ENCODE results near the gene MARCHF6.
A peak's percentile ranks its signal among the peaks of the same experiment; 100 is the strongest.

MARCHF6 gene

DNA sequence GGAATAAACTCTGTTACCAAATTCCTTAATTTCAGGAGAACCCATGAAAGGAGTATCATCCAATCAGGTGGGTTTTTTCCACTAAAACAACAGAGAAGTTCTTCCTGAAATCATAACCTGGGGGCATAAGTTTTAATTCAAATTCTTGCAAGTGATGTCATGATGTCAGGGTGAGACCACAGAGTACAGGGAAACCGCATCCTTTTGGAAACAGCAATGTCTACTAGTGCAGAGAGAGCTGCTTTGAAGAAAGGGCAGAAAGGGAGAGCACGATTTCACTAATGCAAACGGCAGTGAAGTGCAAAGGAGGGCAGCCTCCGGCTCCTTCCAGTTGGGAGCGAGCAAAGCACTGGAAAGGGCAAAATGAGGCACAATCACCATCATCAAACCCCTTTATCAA, 25.2 kb upstream of the MARCHF6 start:
- Histone ChIP-seq H3K27me3 (ENCODE audit: control insufficient read depth, insufficient read depth, low read length) (peaks cover 42% of the 10 kb centered on the region), H3K4me1 (ENCODE audit: control insufficient read depth, insufficient read depth, low read length) (no peaks in the 10 kb centered on the region), H3K36me3 (ENCODE audit: control insufficient read depth, insufficient read depth, low read length) (no peaks in the 10 kb centered on the region), H3K9ac (ENCODE audit: low read length) (no peak overlapping the region), H3K9me3 (ENCODE audit: control insufficient read depth, insufficient read depth, low read depth, low read length) (no peaks in the 10 kb centered on the region), H3K4me3 (ENCODE audit: low read depth, low read length) (no peak overlapping the region), H3K27ac (ENCODE audit: low read depth, low read length) (no peak overlapping the region)

DNA sequence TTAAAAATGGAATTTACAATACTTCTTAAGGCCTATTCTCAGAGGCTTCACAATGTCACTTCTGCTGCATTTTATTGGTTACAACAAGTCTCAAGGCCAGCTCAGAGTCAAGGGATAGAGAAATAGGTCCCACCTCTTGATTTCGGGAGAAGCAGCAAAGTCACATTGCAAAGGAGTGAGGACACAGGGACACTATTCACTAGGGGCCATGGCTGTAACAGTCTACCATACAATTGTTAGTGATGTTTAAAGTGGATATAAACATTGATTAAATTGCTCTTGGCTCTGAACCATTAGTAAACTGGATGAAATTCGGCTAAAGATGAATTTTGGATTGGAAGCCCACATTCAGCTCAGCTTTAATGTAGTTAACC, 24.1 kb upstream of the MARCHF6 start:
- no peak overlapping the region for H3K27ac ChIP-seq (ENCODE audit: low read depth, low read length)
- no peaks in the 10 kb centered on the region for H3K4me1 ChIP-seq (ENCODE audit: control insufficient read depth, insufficient read depth, low read length)
- no peak overlapping the region for H3K9ac ChIP-seq (ENCODE audit: low read length)
- H3K4me3 ChIP-seq (ENCODE audit: low read depth, low read length): no peak overlapping the region
- no peaks in the 10 kb centered on the region for H3K36me3 ChIP-seq (ENCODE audit: control insufficient read depth, insufficient read depth, low read length)
- no peaks in the 10 kb centered on the region for H3K9me3 ChIP-seq (ENCODE audit: control insufficient read depth, insufficient read depth, low read depth, low read length)
- peaks cover 53% of the 10 kb centered on the region for H3K27me3 ChIP-seq (ENCODE audit: control insufficient read depth, insufficient read depth, low read length)

DNA sequence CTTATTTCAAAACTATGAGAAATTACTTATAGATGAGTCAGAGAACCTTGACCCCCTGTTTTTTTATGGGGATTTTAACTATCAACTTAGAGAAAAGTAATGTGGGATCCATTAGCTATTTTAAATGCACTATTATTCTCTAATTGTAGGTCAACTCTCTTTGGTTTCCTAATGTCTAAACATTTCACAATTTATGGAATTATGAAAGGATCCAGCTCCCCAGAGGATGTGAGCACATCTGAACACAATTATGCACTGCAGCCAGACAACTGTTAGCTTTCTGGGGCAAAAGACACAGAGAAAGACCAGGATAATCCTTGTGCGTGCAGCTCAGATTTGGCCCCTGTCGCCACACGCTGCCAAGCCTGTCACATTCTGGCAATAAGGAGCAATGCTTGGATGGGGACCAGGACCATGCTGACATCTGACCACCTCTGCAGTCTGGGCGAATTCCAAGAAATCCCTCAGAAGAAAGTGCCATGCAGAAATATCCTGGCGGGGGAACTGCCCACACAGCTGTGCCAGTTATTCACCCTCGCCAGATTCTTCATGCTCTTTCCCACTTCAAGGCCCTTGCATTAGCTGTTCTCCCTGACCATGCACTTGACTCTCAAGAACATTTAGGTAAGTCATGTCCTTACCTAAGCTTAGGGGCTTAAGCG, 23.5 kb upstream of the MARCHF6 start:
- H3K4me3 ChIP-seq (ENCODE audit: low read depth, low read length): no peak overlapping the region
- H3K27me3 ChIP-seq (ENCODE audit: control insufficient read depth, insufficient read depth, low read length): peaks cover 58% of the 10 kb centered on the region
- no peak overlapping the region for H3K27ac ChIP-seq (ENCODE audit: low read depth, low read length)

DNA sequence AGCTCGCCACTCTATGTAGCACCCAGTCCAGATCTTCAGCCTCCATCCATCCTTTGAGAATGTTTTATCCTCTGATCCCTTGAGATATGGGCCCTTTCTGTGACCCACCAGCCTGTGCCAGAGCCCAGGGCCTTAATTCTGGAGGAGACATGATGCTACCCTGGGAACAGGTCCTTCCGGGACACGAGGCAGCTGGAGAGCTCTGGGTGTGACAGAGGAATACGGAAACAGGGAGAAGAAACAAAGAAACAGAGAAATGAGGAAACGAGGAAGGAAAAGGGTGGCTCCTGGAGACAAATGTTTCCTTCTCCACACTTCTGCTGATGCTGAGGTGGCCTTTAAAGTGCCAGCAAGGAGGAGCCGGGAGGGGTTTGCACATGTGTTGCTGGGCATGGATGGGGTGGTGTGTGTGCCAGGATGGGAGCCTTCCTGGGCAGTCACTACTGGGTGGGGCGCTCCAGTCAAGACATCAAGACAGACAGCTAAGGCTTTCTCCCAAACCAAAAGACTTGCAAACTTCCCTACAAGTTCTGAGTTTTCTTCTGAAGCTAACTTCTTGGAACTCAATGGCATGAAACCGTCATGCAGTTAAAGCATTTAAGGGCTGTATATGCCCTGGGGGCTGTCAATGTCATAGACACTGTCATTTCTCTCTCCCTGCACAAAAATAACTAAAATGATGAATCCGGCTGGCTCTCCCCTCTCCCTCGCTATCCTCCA, 22.8 kb upstream of the MARCHF6 start:
- H3K27ac ChIP-seq (ENCODE audit: low read depth, low read length): no peak overlapping the region
- H3K36me3 ChIP-seq (ENCODE audit: control insufficient read depth, insufficient read depth, low read length): no peaks in the 10 kb centered on the region
- H3K27me3 ChIP-seq (ENCODE audit: control insufficient read depth, insufficient read depth, low read length): peaks cover 65% of the 10 kb centered on the region

More for the DNA sequence above, 23.5 kb upstream of the MARCHF6 start:
- no peak overlapping the region for H3K9ac ChIP-seq (ENCODE audit: low read length)
- H3K4me1 ChIP-seq (ENCODE audit: control insufficient read depth, insufficient read depth, low read length): no peaks in the 10 kb centered on the region
- H3K9me3 ChIP-seq (ENCODE audit: control insufficient read depth, insufficient read depth, low read depth, low read length): no peaks in the 10 kb centered on the region
- H3K36me3 ChIP-seq (ENCODE audit: control insufficient read depth, insufficient read depth, low read length): no peaks in the 10 kb centered on the region

DNA sequence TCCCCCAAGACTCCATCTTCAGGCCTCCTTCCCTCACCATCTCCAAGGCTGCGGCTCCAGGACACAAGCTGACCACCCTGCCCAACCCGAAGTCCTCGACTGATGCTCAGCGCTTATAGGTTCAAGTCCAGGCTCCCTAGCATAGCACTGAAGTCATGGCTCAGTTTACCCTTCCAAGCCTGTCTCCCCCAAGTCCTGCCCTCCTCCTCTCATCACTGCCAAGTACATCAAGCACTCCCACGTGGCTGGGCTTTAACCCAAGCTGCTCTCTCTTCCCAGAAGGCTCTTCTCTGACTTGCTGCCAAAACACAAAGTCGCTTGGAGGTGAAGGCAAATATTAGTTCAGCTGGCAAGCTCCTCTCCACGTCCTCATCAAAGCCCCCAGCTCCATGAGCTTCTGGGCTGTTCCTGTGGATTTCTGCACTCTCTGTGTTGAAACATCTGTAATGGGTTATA, 22.1 kb upstream of the MARCHF6 start:
- H3K4me1 ChIP-seq (ENCODE audit: control insufficient read depth, insufficient read depth, low read length): no peaks in the 10 kb centered on the region
- no peaks in the 10 kb centered on the region for H3K36me3 ChIP-seq (ENCODE audit: control insufficient read depth, insufficient read depth, low read length)
- H3K9ac ChIP-seq (ENCODE audit: low read length): no peak overlapping the region
- H3K9me3 ChIP-seq (ENCODE audit: control insufficient read depth, insufficient read depth, low read depth, low read length): no peaks in the 10 kb centered on the region
- no peak overlapping the region for H3K27ac ChIP-seq (ENCODE audit: low read depth, low read length)
- no peak overlapping the region for H3K4me3 ChIP-seq (ENCODE audit: low read depth, low read length)
- H3K27me3 ChIP-seq (ENCODE audit: control insufficient read depth, insufficient read depth, low read length): peaks cover 70% of the 10 kb centered on the region

More for the DNA sequence above, 22.8 kb upstream of the MARCHF6 start:
- no peak overlapping the region for H3K9ac ChIP-seq (ENCODE audit: low read length)
- H3K4me1 ChIP-seq (ENCODE audit: control insufficient read depth, insufficient read depth, low read length): no peaks in the 10 kb centered on the region
- H3K4me3 ChIP-seq (ENCODE audit: low read depth, low read length): no peak overlapping the region
- H3K9me3 ChIP-seq (ENCODE audit: control insufficient read depth, insufficient read depth, low read depth, low read length): no peaks in the 10 kb centered on the region

DNA sequence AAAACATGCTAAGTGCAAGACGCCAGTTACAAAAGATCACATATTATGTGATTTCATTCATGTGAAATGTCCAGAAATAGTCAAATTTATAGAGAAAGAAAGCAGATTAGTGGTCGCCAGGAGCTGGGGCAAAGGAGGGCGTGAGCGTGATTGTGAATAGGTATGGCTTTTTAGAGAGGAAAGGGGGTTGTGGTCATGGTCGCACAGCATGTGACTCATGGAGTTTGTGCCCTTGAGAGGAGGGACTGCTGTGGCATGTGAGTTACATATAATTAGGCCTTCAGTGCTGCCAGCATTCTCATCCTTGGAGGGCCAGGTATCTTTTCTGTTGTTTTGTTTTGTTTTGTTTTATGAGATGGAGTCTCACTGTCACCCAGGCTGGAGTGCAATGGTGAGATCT, 21.2 kb upstream of the MARCHF6 start:
- H3K9me3 ChIP-seq (ENCODE audit: control insufficient read depth, insufficient read depth, low read depth, low read length): no peaks in the 10 kb centered on the region
- H3K27me3 ChIP-seq (ENCODE audit: control insufficient read depth, insufficient read depth, low read length): peaks cover 70% of the 10 kb centered on the region
- no peak overlapping the region for H3K4me3 ChIP-seq (ENCODE audit: low read depth, low read length)
- H3K27ac ChIP-seq (ENCODE audit: low read depth, low read length): no peak overlapping the region
- no peaks in the 10 kb centered on the region for H3K36me3 ChIP-seq (ENCODE audit: control insufficient read depth, insufficient read depth, low read length)
- H3K4me1 ChIP-seq (ENCODE audit: control insufficient read depth, insufficient read depth, low read length): no peaks in the 10 kb centered on the region
- no peak overlapping the region for H3K9ac ChIP-seq (ENCODE audit: low read length)

DNA sequence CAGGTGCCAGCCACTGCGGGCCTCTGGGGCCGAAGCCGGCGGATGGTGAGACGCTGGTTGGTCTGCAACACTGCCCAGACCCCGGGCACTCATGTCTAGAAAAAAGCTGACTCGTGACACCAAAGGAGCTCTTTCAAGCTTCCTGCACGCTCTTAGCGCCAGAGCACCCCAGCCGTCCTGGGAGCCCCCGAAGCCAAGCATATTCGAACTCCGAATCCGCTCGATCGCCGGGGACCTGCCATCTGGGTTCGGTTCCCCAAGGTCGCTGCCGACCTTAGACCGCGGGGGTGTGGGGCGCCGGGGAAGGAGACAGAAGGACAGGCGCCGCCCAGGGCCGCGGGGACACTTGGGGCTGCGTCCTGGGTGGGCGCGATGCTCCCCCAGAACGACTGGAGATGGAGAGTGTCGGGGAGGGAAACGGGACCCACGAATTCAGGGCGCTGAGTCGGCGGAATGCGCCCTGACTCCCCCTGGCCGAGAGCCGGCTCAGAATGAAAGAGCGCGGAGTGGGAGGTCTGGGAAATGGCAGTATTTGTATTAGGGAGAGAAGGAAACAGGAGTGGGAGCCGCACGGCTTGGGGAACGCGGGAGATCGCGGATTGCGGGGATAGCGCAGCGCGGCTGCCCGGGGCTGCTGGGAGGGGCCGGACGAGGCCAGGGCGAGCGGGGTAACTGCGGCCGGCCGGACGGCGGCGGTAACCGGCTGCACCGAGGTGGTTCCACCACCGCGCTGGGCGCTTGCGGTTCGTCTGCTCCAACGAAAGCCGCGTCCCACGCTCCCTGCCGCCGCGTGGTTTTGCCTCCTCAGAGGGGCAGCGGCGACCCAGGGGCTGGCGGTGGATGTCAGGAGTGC, 20.1 kb upstream of the MARCHF6 start:
- H3K4me1 ChIP-seq (ENCODE audit: control insufficient read depth, insufficient read depth, low read length): no peaks in the 10 kb centered on the region
- no peaks in the 10 kb centered on the region for H3K36me3 ChIP-seq (ENCODE audit: control insufficient read depth, insufficient read depth, low read length)
- H3K27me3 ChIP-seq (ENCODE audit: control insufficient read depth, insufficient read depth, low read length): peaks cover 70% of the 10 kb centered on the region
- H3K4me3 ChIP-seq (ENCODE audit: low read depth, low read length): peak overlapping the region; percentile 73
- peak overlapping the region; percentile 39 for H3K9ac ChIP-seq (ENCODE audit: low read length)
- H3K27ac ChIP-seq (ENCODE audit: low read depth, low read length): no peak overlapping the region
- no peaks in the 10 kb centered on the region for H3K9me3 ChIP-seq (ENCODE audit: control insufficient read depth, insufficient read depth, low read depth, low read length)

DNA sequence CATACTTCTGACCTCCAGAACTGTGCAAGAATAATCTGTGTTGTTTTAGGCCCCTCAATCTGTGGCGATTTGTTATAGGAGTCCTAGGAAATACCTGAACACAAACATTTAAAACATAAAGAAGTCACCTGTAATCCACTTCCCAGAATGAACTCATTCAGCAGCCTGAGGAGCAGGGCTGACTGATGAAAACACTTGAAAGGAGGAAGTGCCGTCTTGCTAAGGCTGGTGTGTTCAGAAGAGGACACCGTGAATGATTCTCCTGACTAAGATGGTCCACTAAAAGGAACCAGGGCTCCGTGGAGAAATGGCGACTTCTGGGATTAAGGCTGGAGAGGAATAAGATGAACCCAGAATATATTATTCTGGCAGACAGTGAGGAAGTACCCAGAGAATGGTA, 18.7 kb upstream of the MARCHF6 start:
- Histone ChIP-seq H3K27ac (ENCODE audit: low read depth, low read length) (no peak overlapping the region), H3K27me3 (ENCODE audit: control insufficient read depth, insufficient read depth, low read length) (peaks cover 63% of the 10 kb centered on the region), H3K4me1 (ENCODE audit: control insufficient read depth, insufficient read depth, low read length) (peaks cover 11% of the 10 kb centered on the region; the same call in 1 of the 2 replicates), H3K9me3 (ENCODE audit: control insufficient read depth, insufficient read depth, low read depth, low read length) (no peaks in the 10 kb centered on the region), H3K4me3 (ENCODE audit: low read depth, low read length) (no peak overlapping the region), H3K36me3 (ENCODE audit: control insufficient read depth, insufficient read depth, low read length) (no peaks in the 10 kb centered on the region), H3K9ac (ENCODE audit: low read length) (no peak overlapping the region)

DNA sequence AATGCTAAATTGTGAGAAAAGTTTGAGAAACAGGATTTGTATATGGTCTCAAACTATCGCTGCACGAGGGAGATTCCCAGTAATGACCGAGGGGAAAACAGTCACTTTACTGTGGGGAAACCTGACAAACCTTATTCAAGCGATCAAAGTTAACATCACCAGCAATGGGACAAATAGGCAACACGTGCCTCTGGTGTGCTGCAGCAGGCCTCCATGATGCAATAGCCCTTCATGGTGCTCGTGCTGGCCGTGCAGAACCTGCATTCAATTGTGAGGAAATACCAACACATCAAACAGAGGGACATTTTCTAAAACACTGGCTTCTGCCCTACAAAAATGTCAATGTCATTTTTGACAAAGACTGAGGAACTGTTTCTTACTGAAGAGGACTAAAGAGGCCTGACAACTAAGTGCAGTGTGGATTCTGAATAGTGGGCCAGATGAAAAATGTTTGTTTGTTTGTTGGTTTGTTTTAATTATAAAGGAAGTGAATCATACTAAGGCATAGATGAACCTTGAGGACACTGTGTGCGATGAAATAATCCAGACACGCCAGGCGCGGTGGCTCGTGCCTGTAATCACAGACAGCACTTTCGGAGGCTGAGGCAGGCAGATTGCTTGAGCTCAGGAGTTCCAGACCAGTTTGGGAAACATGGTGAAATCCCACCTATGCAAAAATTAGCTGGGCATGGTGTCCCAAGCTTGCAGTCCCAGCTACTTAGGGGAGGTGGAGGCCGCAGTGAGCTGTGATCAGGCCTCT, 17.6 kb upstream of the MARCHF6 start:
- Histone ChIP-seq H3K4me3 (ENCODE audit: low read depth, low read length) (no peak overlapping the region), H3K36me3 (ENCODE audit: control insufficient read depth, insufficient read depth, low read length) (no peaks in the 10 kb centered on the region), H3K9ac (ENCODE audit: low read length) (no peak overlapping the region), H3K4me1 (ENCODE audit: control insufficient read depth, insufficient read depth, low read length) (peaks cover 13% of the 10 kb centered on the region; the same call in 1 of the 2 replicates), H3K27ac (ENCODE audit: low read depth, low read length) (no peak overlapping the region), H3K27me3 (ENCODE audit: control insufficient read depth, insufficient read depth, low read length) (peaks cover 53% of the 10 kb centered on the region), H3K9me3 (ENCODE audit: control insufficient read depth, insufficient read depth, low read depth, low read length) (no peaks in the 10 kb centered on the region)

DNA sequence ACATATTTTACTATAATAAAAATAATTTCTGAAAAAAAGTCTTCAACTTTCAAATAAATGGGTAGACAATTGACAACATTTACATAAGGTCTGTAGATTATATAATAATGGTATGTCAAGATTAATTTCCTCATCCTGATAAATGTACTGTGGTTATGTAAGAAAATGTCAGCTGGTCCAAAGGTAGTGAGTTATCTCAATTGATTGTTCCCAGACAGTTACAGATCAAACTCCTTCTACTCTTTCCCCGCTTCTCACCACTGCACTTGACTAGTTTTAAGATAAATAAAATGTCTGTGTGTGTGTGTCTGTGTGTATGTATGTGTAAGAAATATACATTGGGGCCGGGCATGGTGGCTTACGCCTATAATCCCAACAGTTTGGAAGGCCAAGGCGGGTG, 16.4 kb upstream of the MARCHF6 start:
- peaks cover 41% of the 10 kb centered on the region for H3K27me3 ChIP-seq (ENCODE audit: control insufficient read depth, insufficient read depth, low read length)

More for the DNA sequence above, 16.4 kb upstream of the MARCHF6 start:
- H3K9ac ChIP-seq (ENCODE audit: low read length): no peak overlapping the region
- H3K9me3 ChIP-seq (ENCODE audit: control insufficient read depth, insufficient read depth, low read depth, low read length): no peaks in the 10 kb centered on the region
- peaks cover 13% of the 10 kb centered on the region; the same call in 1 of the 2 replicates for H3K4me1 ChIP-seq (ENCODE audit: control insufficient read depth, insufficient read depth, low read length)
- H3K4me3 ChIP-seq (ENCODE audit: low read depth, low read length): no peak overlapping the region
- H3K27ac ChIP-seq (ENCODE audit: low read depth, low read length): no peak overlapping the region
- no peaks in the 10 kb centered on the region for H3K36me3 ChIP-seq (ENCODE audit: control insufficient read depth, insufficient read depth, low read length)

Data from HUES6 (cell line).